IMR-90 (cell line): ENCODE results near the gene GLP2R. TPM values are rescaled to one million over a fixed set of nuclear protein-coding genes. Genes with fewer than 3 reads are reported as not detected.

Source experiments
- ATAC-seq: fragments of 200-7000 bp; cut with Tn5 transposase; 2 replicates; pipeline ENCODE4 v1.9.1; 2020; ENCODE audit warnings: low read depth, mild to moderate bottlenecking, moderate library complexity
- BruUV-seq: library from RNA; stranded (reverse); fragments of 400-500 nt; replicated peaks from 2 replicates; lab custom pipeline; 2021; lab: Mats Ljungman, UMichigan
- CTCF ChIA-PET: fragments of 300-600 bp; formaldehyde crosslinking; extraction: SDS; loops from one replicate; lab custom pipeline; 2021; ENCODE audit warnings: antibody characterized with exemption; lab: Yijun Ruan, JAX
- POLR2A ChIA-PET: fragments of 300-600 bp; sonication (Branson Sonifier 250); formaldehyde crosslinking; loops from one replicate; lab custom pipeline; 2022; ENCODE audit warnings: antibody characterized with exemption; ENCODE audit not compliant: unreplicated experiment; lab: Charles Lee
- DNase-seq: peaks from one replicate; pipeline ENCODE4 v3.0.0; 2013
- H2AFZ ChIP-seq: replicated peaks from 2 replicates; pipeline ENCODE3; 2013; ENCODE audit warnings: low read length, mild to moderate bottlenecking; ENCODE audit not compliant: poor library complexity
- H2AK5ac ChIP-seq: 2 replicates; pipeline ENCODE4 v1.6.1; 2013; ENCODE audit warnings: low read depth, low read length, inconsistent platforms
- H2AK9ac ChIP-seq: replicated peaks from 2 replicates; pipeline ENCODE3; 2013; ENCODE audit warnings: mild to moderate bottlenecking, low read depth, low read length, moderate library complexity; ENCODE audit not compliant: poor library complexity
- H2BK120ac ChIP-seq: 2 replicates; pipeline ENCODE4 v1.6.1; 2013; ENCODE audit warnings: low read depth, low read length, inconsistent platforms
- H2BK15ac ChIP-seq: 3 replicates; pipeline ENCODE4 v1.6.1; 2013; ENCODE audit warnings: low read depth, low read length, inconsistent platforms
- H2BK20ac ChIP-seq: 2 replicates; pipeline ENCODE4 v1.6.1; 2013; ENCODE audit warnings: low read depth, mild to moderate bottlenecking, inconsistent platforms, low read length, moderate library complexity
- H2BK5ac ChIP-seq: 2 replicates; pipeline ENCODE4 v1.6.1; 2013; ENCODE audit warnings: mild to moderate bottlenecking, low read depth, low read length, inconsistent platforms; ENCODE audit not compliant: poor library complexity, severe bottlenecking
- H3K14ac ChIP-seq: replicated peaks from 2 replicates; pipeline ENCODE4 v1.6.1; 2013; ENCODE audit warnings: low read depth, low read length, inconsistent platforms
- H3K18ac ChIP-seq: 2 replicates; pipeline ENCODE4 v1.6.1; 2013; ENCODE audit warnings: low read depth, low read length, control low read depth
- H3K23ac ChIP-seq: 2 replicates; pipeline ENCODE4 v1.6.1; 2013; ENCODE audit warnings: low read depth, low read length, inconsistent platforms
- H3K27ac ChIP-seq: 2 replicates; pipeline ENCODE4 v1.5.1; 2013; ENCODE audit warnings: mild to moderate bottlenecking, control low read depth, low read length; ENCODE audit not compliant: insufficient read depth
- H3K27me3 ChIP-seq: 2 replicates; pipeline ENCODE4 v1.6.1; 2013; ENCODE audit warnings: low read length; ENCODE audit not compliant: control insufficient read depth, insufficient read depth
- H3K36me3 ChIP-seq: 2 replicates; pipeline ENCODE4 v1.6.1; 2013; ENCODE audit warnings: low read length, mixed read lengths; ENCODE audit not compliant: control insufficient read depth, insufficient read depth
- H3K4ac ChIP-seq: 2 replicates; pipeline ENCODE4 v1.6.1; 2013; ENCODE audit warnings: low read depth, low read length, inconsistent platforms
- H3K4me1 ChIP-seq: 2 replicates; pipeline ENCODE4 v1.6.1; 2013; ENCODE audit warnings: low read length, mixed read lengths; ENCODE audit not compliant: control insufficient read depth, insufficient read depth
- H3K4me2 ChIP-seq: 2 replicates; pipeline ENCODE4 v1.6.1; 2013; ENCODE audit warnings: low read depth, mild to moderate bottlenecking, control low read depth, low read length, moderate library complexity
- H3K4me3 ChIP-seq: 2 replicates; pipeline ENCODE4 v1.5.1; 2013; ENCODE audit warnings: low read depth, mild to moderate bottlenecking, control low read depth, low read length, moderate library complexity; ENCODE audit not compliant: insufficient read depth
- H3K56ac ChIP-seq: 2 replicates; pipeline ENCODE4 v1.6.1; 2013; ENCODE audit warnings: low read length, inconsistent platforms; ENCODE audit not compliant: insufficient read depth; ENCODE audit errors: extremely low read depth
- H3K79me1 ChIP-seq, 2 experiments: 2 replicates each; pipeline ENCODE4 v1.6.1; 2013; ENCODE audit warnings: low read length in 2 of 2, inconsistent platforms in 1 of 2, low read depth in 1 of 2
- H3K9ac ChIP-seq: 2 replicates; pipeline ENCODE4 v1.6.1; 2013; ENCODE audit warnings: low read depth, low read length, control low read depth
- H3K9me1 ChIP-seq: 2 replicates; pipeline ENCODE4 v1.6.1; 2013; ENCODE audit warnings: low read length, inconsistent platforms; ENCODE audit not compliant: insufficient read depth
- H3K9me3 ChIP-seq: 2 replicates; pipeline ENCODE4 v1.6.1; 2013; ENCODE audit warnings: low read length; ENCODE audit not compliant: control insufficient read depth, insufficient read depth
- H4K20me1 ChIP-seq: 2 replicates; pipeline ENCODE4 v1.6.1; 2013; ENCODE audit warnings: low read length, inconsistent platforms; ENCODE audit not compliant: insufficient read depth
- H4K5ac ChIP-seq: 2 replicates; pipeline ENCODE4 v1.6.1; 2013; ENCODE audit warnings: mild to moderate bottlenecking, low read depth, low read length, control low read depth
- H4K8ac ChIP-seq, 2 experiments: 2 replicates each; pipeline ENCODE4 v1.6.1; 2013; ENCODE audit warnings: low read depth in 2 of 2, low read length in 2 of 2, control low read depth in 1 of 2, inconsistent platforms in 1 of 2
- H4K91ac ChIP-seq: 2 replicates; pipeline ENCODE4 v1.6.1; 2013; ENCODE audit warnings: low read depth, low read length, inconsistent platforms; ENCODE audit not compliant: insufficient read depth
- CEBPB ChIP-seq: IDR thresholded peaks from 2 replicates; pipeline ENCODE4 v1.6.1; 2012; ENCODE audit warnings: low read depth, low read length, improper control_type of control experiment
- CHD1 ChIP-seq: IDR thresholded peaks from 2 replicates; pipeline ENCODE4 v1.6.1; 2012; ENCODE audit warnings: low read depth, low read length, improper control_type of control experiment
- ELK1 ChIP-seq: fragments of 150-350 bp; IDR thresholded peaks from 2 replicates; pipeline ENCODE4 v1.6.1; 2016; ENCODE audit warnings: low read depth, mild to moderate bottlenecking, low read length, moderate library complexity, borderline replicate concordance
- FOS ChIP-seq: fragments of 150-350 bp; IDR thresholded peaks from 2 replicates; pipeline ENCODE4 v1.6.1; 2016; ENCODE audit warnings: low read depth, low read length
- MAFK ChIP-seq: IDR thresholded peaks from 2 replicates; pipeline ENCODE4 v1.6.1; 2012; ENCODE audit warnings: low read depth, low read length, improper control_type of control experiment
- MAZ ChIP-seq: IDR thresholded peaks from 2 replicates; pipeline ENCODE4 v1.6.1; 2012; ENCODE audit warnings: low read depth, mild to moderate bottlenecking, low read length, improper control_type of control experiment, moderate library complexity, borderline replicate concordance
- MXI1 ChIP-seq: IDR thresholded peaks from 2 replicates; pipeline ENCODE4 v1.6.1; 2012; ENCODE audit warnings: low read depth, mild to moderate bottlenecking, low read length, moderate library complexity, borderline replicate concordance
- NFE2L2 ChIP-seq: fragments of 150-350 bp; IDR thresholded peaks from 2 replicates; pipeline ENCODE4 v1.6.1; 2016; ENCODE audit warnings: low read depth, mild to moderate bottlenecking, low read length
- POLR2A ChIP-seq: IDR thresholded peaks from 2 replicates; pipeline ENCODE4 v1.6.1; 2012; ENCODE audit warnings: mild to moderate bottlenecking, low read depth, low read length
- RAD21 ChIP-seq: IDR thresholded peaks from 2 replicates; pipeline ENCODE4 v1.6.1; 2012; ENCODE audit warnings: low read length, improper control_type of control experiment
- RFX5 ChIP-seq: IDR thresholded peaks from 2 replicates; pipeline ENCODE4 v1.8.0; 2012; ENCODE audit warnings: low read depth, mild to moderate bottlenecking, low read length, moderate library complexity
- SMC3 ChIP-seq: fragments of 150-350 bp; IDR thresholded peaks from 2 replicates; pipeline ENCODE4 v1.6.1; 2016; ENCODE audit warnings: low read depth, mild to moderate bottlenecking, antibody characterized with exemption, low read length, moderate library complexity
- WGBS, 2 experiments: methylation state at CpG; one replicate each; pipeline versions ENCODE4 v1.1.5 to v1.1.7; 2013; ENCODE audit warnings: missing lambda C conversion rate in 2 of 2; ENCODE audit not compliant: insufficient read length in 1 of 2; ENCODE audit errors: extremely low coverage in 2 of 2; 5-methylcytosine and 5-hydroxymethylcytosine counted together
- dilution Hi-C: fragments of 300-500 bp; cut with HindIII; formaldehyde crosslinking; loops from one replicate; pipeline ENCODE4 v1.14.3; 2018; ENCODE audit warnings: low sequenced_read_pairs; ENCODE audit not compliant: unreplicated experiment
- in situ Hi-C: fragments of 300-500 bp; cut with MboI; formaldehyde crosslinking; loops from 3 replicates; pipeline ENCODE4 v1.14.3; 2019; ENCODE audit warnings: low sequenced_read_pairs, inconsistent platforms, mixed read lengths
- intact Hi-C: fragments of 100-400 bp; cut with micrococcal nuclease; formaldehyde crosslinking; loops from 2 replicates; pipeline ENCODE4 v1.10.0; 2022
- polyA plus RNA-seq, 3 experiments: library from polyadenylated mRNA; depleted of rRNA; stranded (reverse); fragments of >200 nt; gene quantifications; 2 replicates each; pipeline ENCODE4 v1.2.3, GENCODE V29; 2012; ENCODE audit warnings: low replicate concordance in 1 of 3
- total RNA-seq: library from RNA; depleted of rRNA; stranded (reverse); fragments of >200 nt; gene quantifications from 2 replicates; pipeline ENCODE4 v1.2.3, GENCODE V29; 2012
- TF ChIP-seq, protein P1 (sequence below): fragments of 150-350 bp; IDR thresholded peaks from 2 replicates; pipeline ENCODE4 v1.6.1; 2017; ENCODE audit warnings: mild to moderate bottlenecking, antibody characterized with exemption, low read length, low read depth
- TF ChIP-seq, protein P2 (sequence below): conservative IDR thresholded peaks from 2 replicates; pipeline ENCODE4 v1.5.1; 2012; ENCODE audit warnings: mild to moderate bottlenecking, low read depth, low read length, improper control_type of control experiment

The GLP2R gene
- total and polyA plus RNA-seq, 2 of the 4 experiments (the other 2 are of a cell fraction) = 0.07 TPM; not detected in 1

DNA sequence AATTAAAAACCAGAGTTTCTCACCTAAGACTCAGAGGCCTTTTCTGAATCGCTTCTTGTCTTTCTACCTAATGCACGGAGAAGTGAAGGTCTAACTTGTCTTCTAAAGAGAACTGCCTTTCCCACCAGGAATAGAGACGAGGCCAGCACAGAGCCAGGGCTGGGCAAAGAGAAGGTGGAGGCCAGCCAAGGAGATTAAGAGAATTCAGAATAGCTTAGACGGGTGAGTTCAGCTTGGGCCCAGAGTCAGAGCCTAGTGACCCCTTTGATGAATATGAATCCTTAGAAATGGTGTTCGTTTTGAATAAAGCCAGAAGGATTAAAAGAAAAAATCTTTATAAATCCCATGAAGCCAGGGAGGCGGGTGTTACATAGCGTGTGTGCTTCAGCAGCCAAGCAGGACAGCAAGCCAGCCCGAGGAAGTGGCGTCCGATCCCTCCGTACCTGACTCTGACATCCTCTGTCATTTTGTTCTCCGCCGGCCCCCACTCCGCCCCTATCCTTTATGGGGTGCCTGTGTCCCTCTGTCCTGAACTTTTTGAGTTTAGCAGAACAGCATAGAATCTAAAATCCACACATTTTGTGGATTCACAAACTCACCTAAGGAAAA is 11.3 kb upstream of the GLP2R start:
- H3K4me2 ChIP-seq = no peak overlapping the region
- intact Hi-C loops (no loop called here), dilution Hi-C loops (no loop called here), in situ Hi-C loops (no loop called here)
- no peak overlapping the region for H2AK9ac ChIP-seq
- no peaks in the 10 kb centered on the region for H3K27me3 ChIP-seq
- H2AFZ ChIP-seq = no peak overlapping the region
- no peak overlapping the region for H3K56ac ChIP-seq
- H3K23ac ChIP-seq = no peak overlapping the region
- H2BK15ac ChIP-seq = no peak overlapping the region
- H4K8ac ChIP-seq = no peak overlapping the region
- no CpG with 5 or more reads among the region's 14 CpGs for WGBS, 2 experiments
- peaks cover 3% of the 10 kb centered on the region; the same call in 1 of the 2 replicates for H3K9me3 ChIP-seq
- no peaks in the 10 kb centered on the region for H3K9me1 ChIP-seq
- ATAC-seq (no peak), DNase-seq (no peak)
- H3K36me3 ChIP-seq = no peaks in the 10 kb centered on the region
- ChIA-PET POLR2A (no interaction called here), CTCF (no interaction called here)
- BruUV-seq = no TSS peak
- no peak overlapping the region for H3K18ac ChIP-seq
- no peak overlapping the region for H2BK20ac ChIP-seq
- H2BK120ac ChIP-seq = no peak overlapping the region
- no peak overlapping the region for H3K27ac ChIP-seq
- TF ChIP-seq MAFK (no peak), POLR2A (no peak), CHD1 (no peak), MXI1 (no peak), CEBPB (no peak), MAZ (no peak), NFE2L2 (no peak), SMC3 (no peak), RAD21 (no peak), ELK1 (no peak), FOS (no peak), RFX5 (no peak)
- TF ChIP-seq, protein P1, sequence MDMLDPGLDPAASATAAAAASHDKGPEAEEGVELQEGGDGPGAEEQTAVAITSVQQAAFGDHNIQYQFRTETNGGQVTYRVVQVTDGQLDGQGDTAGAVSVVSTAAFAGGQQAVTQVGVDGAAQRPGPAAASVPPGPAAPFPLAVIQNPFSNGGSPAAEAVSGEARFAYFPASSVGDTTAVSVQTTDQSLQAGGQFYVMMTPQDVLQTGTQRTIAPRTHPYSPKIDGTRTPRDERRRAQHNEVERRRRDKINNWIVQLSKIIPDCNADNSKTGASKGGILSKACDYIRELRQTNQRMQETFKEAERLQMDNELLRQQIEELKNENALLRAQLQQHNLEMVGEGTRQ = no peak
- TF ChIP-seq, protein P2, sequence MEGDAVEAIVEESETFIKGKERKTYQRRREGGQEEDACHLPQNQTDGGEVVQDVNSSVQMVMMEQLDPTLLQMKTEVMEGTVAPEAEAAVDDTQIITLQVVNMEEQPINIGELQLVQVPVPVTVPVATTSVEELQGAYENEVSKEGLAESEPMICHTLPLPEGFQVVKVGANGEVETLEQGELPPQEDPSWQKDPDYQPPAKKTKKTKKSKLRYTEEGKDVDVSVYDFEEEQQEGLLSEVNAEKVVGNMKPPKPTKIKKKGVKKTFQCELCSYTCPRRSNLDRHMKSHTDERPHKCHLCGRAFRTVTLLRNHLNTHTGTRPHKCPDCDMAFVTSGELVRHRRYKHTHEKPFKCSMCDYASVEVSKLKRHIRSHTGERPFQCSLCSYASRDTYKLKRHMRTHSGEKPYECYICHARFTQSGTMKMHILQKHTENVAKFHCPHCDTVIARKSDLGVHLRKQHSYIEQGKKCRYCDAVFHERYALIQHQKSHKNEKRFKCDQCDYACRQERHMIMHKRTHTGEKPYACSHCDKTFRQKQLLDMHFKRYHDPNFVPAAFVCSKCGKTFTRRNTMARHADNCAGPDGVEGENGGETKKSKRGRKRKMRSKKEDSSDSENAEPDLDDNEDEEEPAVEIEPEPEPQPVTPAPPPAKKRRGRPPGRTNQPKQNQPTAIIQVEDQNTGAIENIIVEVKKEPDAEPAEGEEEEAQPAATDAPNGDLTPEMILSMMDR = no peak
- H3K4ac ChIP-seq = no peak overlapping the region
- no peaks in the 10 kb centered on the region for H3K79me1 ChIP-seq
- no peaks in the 10 kb centered on the region for H4K20me1 ChIP-seq
- no peak overlapping the region for H3K9ac ChIP-seq
- H4K5ac ChIP-seq = no peak overlapping the region
- H2BK5ac ChIP-seq = no peak overlapping the region
- no peak overlapping the region for H2AK5ac ChIP-seq
- no peak overlapping the region for H3K4me3 ChIP-seq
- no peak overlapping the region for H3K14ac ChIP-seq
- no peak overlapping the region for H4K91ac ChIP-seq
- no peaks in the 10 kb centered on the region for H3K4me1 ChIP-seq
